ENCODE results near the gene TOP2B. TPM values are rescaled to one million over a fixed set of nuclear protein-coding genes. Genes with fewer than 3 reads are reported as not detected.

TOP2B gene
- total and polyA plus RNA-seq, 9 of the 15 experiments (the other 6 are each of a cell fraction or from before 2014, with no cell fraction given) = 45.3 to 186 (median 134) TPM

- TF ChIP-seq ZNF583 (CRISPR knock-in tag; IDR thresholded peaks at IDR 0.05) (no peak), ZFP30 (CRISPR knock-in tag; IDR thresholded peaks at IDR 0.05; ENCODE audit: borderline replicate concordance) (no peak), HDAC8 (tag; IDR thresholded peaks at IDR 0.05) (no peak), KDM5B (IDR thresholded peaks at IDR 0.05; ENCODE audit: insufficient replicate concordance, low read depth, low read length) (peak; percentile 65), RB1 (IDR thresholded peaks at IDR 0.05; ENCODE audit: low read depth) (peak; percentile 24; the same call in 1 of the 2 replicates), EHMT2 (IDR thresholded peaks at IDR 0.05) (no peak), SMAD1 (IDR thresholded peaks at IDR 0.05; ENCODE audit: low read depth, low read length, partially characterized antibody) (no peak), LCOR (CRISPR knock-in tag; IDR thresholded peaks at IDR 0.05) (no peak), MGA (IDR thresholded peaks at IDR 0.05) (no peak), PML (IDR thresholded peaks at IDR 0.05; ENCODE audit: low read length) (peak; percentile 70), ZBED1 (IDR thresholded peaks at IDR 0.05) (no peak), RFX7 (CRISPR knock-in tag; IDR thresholded peaks at IDR 0.05) (no peak), RFX1 (IDR thresholded peaks at IDR 0.05) (peak; percentile 35; the same call in 1 of the 2 replicates), ZNF174 (CRISPR knock-in tag; IDR thresholded peaks at IDR 0.05) (no peak), ZNF263 (CRISPR knock-in tag; IDR thresholded peaks at IDR 0.05; ENCODE audit: borderline replicate concordance) (no peak), PPARD (CRISPR knock-in tag; IDR thresholded peaks at IDR 0.05) (no peak), SFPQ (IDR thresholded peaks at IDR 0.05; ENCODE audit: low read depth, low read length) (no peak)
These were observed at the start of gene TOP2B (continued) for GRCh38 chr3:25664812-25665314.
